ENCODE results near the gene EPB41L5.

DNA sequence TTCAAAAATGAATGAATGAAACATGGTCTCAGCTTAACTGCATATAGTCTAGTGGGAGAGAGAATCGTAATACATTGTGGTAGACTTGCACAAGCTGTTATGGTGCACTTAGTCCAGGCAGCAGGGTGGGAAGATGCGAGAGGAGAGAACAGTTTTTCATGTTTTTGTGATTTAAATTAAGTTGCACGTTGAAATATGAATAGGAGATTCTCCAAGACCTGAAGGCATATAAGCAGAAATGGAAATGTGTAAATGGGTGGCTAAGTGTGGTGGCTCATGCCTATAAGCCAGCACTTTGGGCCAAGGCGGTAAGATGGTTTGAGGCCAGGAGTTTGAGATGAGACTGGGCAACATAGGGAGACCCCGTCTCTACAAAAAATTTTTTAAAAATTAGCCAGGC is 149.8 kb downstream of the EPB41L5 start:
- TF ChIP-seq GATA2 (IDR thresholded peaks at IDR 0.05; ENCODE audit: low read depth, low read length) (no peak), GATA3 (IDR thresholded peaks at IDR 0.05; ENCODE audit: low read depth, low read length) (no peak)

Measured in SH-SY5Y (cell line).